NCI-H1930 (cell line): ENCODE data around the gene LRTM2.

ENCODE experiments used
- DNase-seq, 2 experiments: peaks; one replicate each; lab custom pipeline; 2025; lab: John Stamatoyannopoulos, UW

LRTM2 gene

DNA sequence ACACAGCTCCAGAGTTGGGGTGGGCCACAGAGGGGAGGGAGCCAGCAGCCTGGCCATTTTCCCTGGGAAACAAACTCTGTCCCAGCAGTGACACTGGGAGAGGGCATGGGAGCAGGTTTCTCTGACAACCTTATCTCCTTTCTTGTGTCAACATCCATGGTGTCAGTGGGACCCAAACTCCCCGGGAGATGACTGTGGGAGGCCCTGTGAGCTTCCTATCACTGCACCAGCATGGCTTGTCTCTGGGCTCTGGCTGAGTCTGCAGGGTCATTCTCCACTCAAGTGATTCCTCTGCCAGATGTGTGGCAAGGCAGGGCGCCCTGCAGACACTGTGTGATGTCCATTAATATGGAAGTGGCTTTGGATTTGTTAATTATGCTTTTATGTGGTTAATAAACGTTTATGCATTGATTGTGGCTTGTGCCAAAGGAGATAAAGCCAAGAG is 10.1 kb downstream of the LRTM2 start:
- DNase-seq, result no peak

DNA sequence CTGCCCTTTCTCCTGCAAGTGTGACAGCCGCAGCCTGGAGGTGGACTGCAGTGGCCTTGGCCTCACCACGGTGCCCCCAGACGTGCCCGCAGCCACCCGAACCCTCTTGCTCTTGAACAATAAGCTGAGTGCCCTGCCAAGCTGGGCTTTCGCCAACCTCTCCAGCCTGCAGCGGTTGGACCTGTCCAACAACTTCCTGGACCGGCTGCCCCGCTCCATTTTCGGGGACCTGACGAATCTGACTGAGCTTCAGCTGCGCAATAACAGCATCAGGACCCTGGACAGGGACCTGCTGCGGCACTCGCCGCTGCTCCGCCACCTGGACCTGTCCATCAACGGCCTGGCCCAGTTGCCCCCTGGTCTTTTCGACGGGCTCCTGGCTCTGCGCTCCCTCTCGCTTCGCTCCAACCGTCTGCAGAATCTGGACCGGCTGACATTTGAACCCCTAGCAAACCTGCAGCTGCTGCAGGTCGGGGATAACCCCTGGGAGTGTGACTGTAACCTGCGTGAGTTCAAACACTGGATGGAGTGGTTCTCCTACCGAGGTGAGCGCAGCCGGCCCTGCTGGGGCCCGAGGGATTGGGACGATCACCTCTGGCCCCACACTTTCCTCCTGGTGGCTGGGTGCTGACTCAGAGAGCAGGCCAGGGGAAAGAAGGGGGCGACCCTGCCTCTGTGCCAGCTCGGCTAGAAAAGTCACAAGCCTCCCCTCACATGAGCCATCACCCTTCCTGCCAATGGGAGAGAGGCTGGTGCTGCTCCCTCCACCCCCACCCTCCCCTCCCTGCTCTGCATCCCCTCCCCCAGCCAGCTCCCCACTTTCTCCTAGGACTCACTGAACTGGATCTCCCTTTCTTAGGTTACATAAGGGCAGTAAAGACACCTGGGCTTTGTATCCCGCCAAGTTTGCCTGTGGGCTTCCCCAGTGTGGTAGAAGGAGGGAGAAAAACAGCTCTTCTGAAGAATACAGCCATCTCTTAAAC is 10.9 kb downstream of the LRTM2 start:
- no peak for DNase-seq

DNA sequence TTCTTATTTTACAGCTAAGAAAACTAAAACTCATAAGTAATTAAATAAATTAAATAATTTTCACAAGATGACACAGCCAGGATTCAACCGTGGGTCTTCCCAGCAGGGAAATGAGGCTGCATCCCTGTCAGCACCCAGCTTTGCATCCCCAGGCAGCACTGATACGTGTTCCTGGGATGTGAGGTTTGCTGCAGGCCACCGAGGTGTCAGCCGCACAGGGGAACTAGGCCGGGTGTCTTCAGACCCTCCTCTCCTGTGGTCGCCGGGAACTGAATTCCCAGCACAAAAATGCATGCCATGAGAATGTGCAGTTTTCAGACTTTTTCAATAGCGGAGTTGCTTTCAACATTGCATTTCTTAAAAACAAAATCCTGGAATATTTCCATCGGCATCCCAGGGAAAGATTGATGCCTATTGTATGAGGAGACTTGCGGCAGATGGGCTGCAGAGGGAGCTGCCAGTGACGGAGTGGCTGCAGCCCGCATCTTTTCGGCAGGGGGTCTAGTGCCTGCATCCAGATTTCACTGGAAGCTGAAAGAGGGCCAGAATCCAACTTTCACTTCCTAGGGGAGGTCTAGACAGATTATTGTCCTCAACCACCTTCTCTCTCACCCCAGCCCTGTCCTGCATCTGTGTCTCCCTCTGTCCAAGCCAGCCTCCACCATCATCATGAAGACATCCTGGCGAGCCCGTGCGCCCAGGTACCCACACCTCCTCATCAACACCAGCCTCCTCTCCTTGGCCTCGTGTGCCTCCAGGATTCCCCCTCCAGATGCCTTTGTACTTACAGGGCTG is 12.6 kb downstream of the LRTM2 start:
- no peak for DNase-seq

DNA sequence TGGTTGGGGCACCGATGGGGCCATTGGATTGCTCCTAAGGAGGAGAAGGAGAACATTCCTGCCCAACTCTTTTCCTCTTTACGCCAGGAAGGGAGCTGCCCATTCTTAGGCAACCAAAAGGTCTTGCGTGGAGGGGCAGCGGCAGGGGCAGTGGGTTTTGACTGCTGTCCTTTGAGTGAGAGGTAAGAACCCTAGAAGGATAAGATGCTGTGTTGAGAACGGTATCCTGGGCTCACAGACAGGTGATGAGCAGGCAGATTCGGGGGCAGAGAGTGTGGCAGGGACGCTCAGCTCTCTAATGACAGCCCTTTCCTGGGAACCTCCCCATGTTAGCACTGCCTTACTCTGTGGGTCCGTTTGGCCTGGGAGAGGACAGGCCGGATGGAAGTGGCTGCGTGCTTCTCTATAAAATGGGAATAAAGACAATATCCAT is 13.2 kb downstream of the LRTM2 start:
- DNase-seq, result no peak

DNA sequence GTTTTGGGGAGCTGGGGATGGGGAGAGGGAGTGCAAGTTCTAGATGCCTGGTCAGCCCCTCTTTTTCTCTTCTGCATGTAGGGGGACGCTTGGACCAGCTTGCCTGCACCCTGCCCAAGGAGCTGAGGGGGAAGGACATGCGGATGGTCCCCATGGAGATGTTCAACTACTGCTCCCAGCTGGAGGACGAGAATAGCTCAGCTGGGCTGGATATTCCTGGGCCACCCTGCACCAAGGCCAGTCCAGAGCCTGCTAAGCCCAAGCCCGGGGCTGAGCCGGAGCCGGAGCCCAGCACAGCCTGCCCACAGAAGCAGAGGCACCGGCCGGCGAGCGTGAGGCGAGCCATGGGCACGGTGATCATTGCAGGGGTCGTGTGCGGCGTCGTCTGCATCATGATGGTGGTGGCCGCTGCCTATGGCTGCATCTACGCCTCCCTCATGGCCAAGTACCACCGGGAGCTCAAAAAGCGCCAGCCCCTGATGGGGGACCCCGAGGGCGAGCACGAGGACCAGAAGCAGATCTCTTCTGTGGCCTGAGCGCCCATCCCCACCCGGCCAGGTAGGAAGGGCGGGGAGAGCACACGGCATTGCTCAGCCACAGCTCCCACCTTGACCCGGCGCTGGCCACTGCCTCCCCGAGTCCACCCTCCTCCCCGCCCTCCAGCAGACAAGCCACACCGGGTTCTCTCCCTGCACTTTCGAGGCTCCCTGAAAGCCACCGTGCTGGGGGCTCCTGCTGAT is 14.0 kb downstream of the LRTM2 start:
- no peak for DNase-seq

DNA sequence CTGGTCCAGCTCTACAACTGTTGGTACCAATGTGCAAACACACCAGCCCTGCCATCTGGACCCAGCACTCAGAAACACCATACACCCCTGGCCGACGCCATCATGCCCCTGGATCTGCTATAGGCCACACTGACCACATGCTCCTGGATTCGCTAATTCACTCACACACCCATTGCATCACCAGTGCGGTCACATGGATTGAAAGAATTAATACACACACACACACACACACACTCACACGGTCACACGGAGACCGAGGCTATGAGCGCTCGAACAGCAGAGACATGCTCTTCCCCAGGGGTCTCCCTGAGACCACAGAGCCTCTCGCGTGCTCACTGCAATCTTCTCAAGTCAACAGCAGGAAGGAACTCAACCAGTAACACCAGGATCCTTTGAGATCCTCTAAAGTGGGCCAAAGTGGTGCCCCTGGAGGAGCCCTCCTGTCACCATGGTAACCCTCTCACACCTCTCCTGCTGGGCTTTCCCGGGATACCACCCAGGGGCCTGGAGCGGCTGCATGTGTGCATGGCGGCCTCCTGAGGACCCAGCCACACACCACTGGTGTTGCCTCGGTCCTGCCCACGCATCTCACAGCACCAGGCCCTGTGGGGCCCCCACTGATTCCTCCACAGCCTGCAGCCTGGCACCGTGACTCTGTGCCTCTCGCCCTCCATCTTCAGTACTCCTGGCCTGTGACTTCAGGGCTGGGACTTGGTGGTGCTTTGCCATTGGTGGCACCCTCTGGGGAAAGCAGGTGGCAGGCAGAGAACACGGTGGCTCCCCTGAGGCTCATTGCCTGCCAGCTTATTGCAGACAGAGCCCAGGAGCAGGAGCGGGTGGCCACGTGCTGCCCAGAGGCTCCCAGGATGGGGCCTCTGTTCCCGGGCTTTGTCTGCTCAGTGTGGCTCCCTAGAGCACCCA is 15.1 kb downstream of the LRTM2 start:
- no peak for DNase-seq

DNA sequence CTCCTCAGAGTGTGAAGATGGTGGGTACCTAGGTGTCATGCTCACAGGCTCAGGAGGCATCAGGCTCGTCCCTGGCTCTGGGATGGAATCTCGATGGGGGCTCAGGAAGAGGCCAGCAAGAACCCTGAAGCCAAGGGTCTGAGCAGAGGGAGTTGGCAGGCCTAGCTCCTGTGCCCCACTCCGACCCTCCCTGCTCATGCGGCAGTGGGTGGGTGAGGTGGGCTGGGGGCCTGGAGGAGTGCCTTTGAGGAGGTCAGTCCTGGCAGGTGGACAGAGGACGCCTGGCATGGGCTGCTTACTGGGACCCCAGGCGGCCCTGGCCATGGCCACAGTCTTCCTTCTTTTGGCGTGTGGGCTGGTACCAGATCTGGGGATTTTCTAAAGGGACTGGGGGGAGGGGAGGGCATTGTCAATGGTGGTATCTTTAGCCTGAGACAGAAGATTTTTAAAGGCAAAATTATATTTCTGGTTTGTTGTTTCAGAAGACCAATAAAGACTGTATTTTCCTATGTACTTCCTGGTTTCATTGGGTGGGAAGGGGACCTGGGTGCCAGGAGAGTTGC is 16.0 kb downstream of the LRTM2 start:
- DNase-seq, result no peak

DNA sequence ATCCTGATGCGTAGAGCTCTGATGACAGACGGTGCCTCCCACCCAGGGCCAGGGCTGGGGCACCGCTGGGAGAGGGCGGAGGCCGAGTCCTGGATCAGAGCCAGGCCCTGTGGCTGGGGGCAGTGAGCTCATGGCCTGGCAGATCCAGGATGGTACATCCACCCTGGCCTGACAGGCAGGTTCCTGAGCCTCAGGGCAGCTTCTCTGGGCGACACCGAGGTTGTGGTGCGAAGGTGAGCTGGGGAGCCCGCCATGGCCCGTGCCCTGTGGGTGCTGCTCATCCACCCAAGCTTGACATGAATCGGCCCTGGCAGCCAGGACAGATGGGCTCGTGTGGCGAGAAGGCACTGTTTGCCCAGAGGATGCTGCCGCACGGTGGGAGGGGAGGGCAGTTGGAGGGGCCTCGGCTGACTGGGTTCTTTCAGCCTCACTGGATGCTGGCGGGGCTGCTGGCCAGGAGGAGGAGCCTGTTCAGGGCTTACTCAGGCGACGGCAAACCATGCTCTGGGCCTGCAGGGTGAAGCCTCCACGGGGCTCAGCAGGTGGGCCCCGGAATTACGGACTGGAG is 16.6 kb downstream of the LRTM2 start:
- DNase-seq, result no peak

DNA sequence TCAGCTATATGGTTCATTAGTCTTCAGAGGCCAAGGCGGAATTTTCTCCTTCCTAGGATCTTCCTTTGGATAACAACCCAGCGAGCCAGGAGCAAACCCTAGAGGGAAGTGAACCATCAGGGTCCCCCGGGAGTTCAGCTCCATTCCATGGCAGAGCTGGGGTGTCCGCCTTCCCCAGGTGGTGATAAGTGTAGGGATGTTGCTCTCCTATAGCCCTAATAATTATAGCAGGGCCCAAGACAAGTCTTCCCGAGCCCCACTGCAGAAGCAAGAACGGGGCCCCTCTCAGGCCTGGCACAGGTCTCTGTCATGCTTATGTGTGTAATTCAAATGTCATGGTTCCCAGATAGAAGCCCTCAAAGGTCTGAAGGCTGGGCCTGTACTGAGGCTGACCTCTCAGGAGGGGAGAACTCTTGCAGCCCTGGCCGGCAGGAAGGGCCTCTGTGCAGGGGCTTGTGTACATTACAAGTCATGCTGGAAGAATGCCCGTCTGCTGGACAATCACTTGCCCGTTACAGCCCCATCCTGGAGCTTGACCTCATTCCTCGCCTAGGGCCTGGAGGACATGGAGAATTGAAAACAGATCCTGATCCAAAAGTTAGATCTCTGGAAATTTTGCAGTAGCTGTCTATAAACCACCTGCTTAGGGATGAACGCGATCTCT is 17.3 kb downstream of the LRTM2 start:
- DNase-seq, result no peak

DNA sequence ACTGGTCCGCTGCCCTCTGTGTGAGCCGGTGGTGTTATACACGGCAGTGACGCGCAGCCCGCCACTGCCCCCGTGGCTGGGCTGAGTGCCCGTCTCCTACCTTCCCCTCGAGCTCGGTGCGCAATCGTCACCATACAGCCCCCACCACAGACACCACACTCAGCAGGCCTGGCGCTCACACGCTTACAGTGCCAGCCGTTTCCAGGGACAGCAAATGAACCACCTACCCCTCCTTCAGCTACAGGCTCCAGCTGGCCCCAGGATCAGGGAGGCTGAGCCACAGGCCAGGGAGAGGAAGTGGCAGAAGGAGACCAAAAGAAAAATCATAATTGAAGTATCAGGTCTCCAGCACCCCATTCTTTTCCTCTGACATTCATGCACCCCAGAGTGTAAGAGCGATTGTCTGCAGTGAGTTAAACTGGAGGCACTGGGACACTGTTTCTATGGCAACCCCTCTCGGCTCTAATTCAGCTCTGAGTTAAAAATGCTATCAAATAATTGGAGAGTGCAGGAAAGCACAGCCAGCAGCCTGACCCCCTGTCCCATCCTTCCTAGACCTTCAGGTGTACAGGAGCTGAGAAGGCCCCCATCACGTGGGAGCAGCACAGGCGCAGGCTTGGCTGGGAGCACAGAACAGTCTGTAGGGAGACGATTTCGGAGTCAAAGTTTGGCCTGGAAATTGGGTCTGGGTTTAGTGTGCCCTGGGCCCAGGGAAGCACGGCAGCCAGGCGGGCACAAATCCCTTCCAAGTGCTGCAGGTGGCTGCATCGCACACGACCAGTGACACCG is 18.0 kb downstream of the LRTM2 start:
- DNase-seq, result no peak

DNA sequence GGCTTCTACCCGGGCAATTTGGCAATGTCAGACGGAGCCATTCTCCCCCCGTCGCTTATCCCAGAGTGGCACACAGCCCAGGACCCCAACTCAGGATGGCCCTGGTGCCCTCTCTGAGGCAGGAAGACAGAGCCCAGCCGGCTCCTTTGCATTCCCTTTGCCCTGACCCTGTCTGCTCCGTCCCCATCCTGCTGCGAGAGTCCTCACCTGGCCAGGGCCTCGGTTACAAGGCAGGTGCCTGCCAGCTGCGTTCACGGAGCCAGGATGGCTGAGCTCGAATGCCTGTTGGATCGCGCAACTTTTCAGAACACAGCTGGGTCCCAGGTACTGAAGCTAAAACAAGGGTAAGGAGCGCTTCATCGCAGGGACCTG is 18.6 kb downstream of the LRTM2 start:
- DNase-seq, result no peak

DNA sequence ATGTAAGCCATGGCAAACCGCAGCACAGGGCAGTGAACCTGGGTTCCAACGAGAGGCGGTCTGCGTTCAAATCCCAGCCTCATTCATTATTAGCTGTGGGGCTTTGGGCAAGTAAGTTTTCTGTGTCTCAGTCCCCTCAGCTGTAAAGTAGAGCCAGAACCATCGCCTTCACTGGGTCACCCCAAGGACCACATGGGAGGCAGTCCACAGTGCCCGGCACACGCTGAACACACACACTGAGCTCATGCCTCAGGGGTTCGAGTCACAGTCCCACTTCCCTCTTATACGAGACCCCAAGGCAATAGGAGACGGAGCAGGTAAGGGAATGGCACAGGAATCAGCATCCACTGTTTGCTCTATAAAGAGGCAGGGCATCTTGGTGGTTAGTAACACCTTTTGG is 19.1 kb downstream of the LRTM2 start:
- no peak for DNase-seq

DNA sequence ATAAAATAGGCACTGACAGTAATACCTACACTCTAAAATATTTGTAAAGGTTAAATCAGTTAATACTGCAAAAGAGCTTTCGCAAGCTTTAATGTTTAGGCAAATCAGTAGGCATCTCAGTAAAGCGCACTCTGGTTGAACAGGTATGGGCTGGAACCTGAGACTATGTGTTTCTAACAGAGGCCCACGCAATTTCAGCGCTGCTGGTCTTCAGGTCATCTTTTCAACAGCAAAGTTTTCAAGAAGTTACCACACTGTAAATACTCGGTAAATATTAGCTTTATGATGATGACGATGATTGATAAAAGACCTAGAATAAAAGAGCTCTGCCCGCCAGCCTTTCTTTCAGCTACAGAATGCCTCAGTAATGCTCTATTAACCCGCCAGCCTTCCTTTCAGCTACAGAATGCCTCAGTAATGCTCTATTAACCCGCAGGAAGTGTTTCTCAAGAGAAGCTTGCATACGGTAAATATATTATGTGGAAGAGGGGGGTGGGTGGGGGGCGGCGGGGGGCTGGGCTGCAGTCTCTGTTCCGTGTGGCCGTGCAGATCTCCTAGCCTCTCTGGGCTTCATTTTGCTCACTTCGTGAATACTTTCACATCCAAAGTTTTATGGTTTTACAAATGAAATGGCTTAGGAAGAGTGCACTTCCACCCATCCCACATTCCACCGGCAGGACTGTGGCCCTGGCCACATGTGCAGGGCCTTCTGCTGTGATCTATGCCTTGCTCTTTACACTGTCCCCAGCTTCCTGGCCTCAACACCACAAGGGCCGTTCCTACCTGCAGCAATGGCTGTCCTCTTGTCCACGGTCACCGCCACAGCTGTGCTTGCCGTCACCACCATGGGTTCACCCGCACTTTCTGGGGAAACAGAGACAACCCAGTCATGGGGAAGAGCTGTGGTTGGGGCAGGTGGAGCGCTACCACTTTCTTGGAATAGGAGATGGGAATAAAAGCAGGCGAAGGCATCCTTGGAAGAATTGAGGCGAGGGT is 19.9 kb downstream of the LRTM2 start:
- DNase-seq, result no peak

DNA sequence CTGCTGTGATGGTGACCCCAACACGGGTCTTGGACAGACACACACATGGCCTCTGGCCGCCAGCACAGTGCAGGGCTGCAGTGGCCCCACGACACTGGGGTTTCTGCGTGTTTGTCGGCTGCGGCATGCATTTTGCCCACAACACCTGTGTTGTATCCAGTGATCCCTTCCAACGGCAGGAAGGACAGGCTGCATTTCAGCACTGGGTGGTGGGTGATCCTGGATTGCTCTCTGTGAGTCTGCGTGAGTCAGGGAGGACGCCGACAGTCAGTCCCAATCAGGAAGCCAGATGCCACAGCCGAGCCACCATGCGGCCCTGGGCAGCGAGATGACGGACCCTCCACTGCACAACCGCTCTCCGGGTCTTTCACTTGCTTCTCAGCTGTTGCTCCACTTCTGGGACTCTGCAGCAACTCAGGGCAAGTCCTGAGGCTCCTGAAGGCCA is 20.6 kb downstream of the LRTM2 start:
- no peak for DNase-seq

DNA sequence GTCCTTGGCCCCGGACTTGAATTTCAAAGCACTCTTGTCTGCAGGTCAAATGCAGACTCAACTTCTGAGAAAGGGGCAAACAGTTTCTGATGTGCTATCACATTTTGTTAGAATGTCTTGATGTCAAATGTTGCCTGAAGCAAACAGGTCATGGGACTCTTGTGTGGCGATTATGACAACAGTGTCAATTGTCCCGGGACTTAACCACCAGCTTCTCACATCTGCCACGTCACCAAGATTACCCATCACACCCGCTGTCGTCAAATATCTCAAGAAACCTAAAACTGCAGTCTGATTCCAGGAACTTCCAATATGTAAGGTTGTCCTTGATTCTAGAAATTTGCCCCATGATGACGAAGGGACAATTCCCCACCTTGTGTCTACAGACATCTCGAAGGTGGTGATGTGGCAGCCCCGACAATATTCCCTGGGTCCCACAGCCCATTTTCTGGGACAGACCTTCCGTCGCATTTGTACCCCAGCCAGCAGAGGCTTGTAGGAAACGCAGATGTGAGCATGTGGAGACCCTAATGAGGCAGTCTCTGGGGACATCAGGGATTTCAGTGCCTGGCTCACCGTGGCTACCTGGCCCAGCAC is 21.3 kb downstream of the LRTM2 start:
- no peak for DNase-seq

DNA sequence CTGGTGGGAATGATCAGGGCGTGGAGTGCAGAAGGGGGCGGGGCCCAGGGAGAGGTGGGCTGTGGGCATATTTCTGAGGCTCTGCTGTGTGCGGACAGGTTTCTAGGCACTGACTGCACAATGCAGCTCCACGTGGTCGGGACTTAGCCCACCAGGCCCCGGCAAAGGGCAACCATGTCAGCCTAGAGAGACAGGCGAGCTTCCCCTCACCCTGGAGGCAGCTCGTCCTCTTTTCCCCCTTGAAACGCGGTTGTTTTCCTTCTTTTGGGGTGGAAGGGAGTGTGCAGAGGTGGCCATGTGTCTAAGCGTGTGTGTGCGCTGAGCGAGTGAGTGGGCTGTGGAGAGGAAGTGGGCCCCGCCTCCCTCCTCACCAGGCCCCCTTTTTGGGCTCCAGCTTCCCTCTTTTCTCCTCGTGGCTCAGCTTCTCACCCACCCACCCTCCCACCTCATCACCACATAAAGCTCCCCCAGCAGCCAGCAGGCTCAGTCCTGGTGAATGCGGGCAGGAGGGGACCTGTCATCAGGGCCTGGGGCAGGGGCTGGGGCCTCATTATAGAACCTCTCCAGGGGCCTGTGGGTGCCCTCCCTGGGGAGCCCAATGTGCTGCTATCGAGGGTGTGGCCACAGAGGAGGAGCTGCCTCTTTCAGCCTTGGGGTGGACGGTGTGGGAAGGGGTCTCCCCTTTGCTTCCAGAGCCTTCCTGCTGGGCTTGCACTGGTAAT is 22.0 kb downstream of the LRTM2 start:
- DNase-seq, result no peak
